GM10266 (cell line): Measurements from ENCODE around the gene MAP2K3.
"Not testable (repeated sequence)": the region's sequence is repeated elsewhere in the genome, so short reads cannot be mapped to it uniquely, and the experiment has no call there.

Experiments
- DNase-seq: peaks from one replicate; pipeline ENCODE4 v3.0.0; 2012; ENCODE audit errors: extremely low spot score
- TF ChIP-seq, protein P1 (sequence below): IDR thresholded peaks from 2 replicates; pipeline ENCODE4 v1.5.1; 2012; ENCODE audit warnings: mild to moderate bottlenecking, low read depth; ENCODE audit not compliant: control insufficient read depth, insufficient read depth; ENCODE audit errors: missing control alignments

Gene MAP2K3

GRCh38 chr17:21306611-21307272, 22.2 kb downstream of the MAP2K3 start:
- DNase-seq, result not testable (repeated sequence)

- DNase-seq, result not testable (repeated sequence)
Observed at GRCh38 chr17:21307273-21307625, 22.7 kb downstream of the MAP2K3 start.

GRCh38 chr17:21308931-21309381, 24.4 kb downstream of the MAP2K3 start:
- DNase-seq, result not testable (repeated sequence)

- DNase-seq, result not testable (repeated sequence)
Observed at GRCh38 chr17:21310061-21310765, 25.7 kb downstream of the MAP2K3 start.

DNA sequence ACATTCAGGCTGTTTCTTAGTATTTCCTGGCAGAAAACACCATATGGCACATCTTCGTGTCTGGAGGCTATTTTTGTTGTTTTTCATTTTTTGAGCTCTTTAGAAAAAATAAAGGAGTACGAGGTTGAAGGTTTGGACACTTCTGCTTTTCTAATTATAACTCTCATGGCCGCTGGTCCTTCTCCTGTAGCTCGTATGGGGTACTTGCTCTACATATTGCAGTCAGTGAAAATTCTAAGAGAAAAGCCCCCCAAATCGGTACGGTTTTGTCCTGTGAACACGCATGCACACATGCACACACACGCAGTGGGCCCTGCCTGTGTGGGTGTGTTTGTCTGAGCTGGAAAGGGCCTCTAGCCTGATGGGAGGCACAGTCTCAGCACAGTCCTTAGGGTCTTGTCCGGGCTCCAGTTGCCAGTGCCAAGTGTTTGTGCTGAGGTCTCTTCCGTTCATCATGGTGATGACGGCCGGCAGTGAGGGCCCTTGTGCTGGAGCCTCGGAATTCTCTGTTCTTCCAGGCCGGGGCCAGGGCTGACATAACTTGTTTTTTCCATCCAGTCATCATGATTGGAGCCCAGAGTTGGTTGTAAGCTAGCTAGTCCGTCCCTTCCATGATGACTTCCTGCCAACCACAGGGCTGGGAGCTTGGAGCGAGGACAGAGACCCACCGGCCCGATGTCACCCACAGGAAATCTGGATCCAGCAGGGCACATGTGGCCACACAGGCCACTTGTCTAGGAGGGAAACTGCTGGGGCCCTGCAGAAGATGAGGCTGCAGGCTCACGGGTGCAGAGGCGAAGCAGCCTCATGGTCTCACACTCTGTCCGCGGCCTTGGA, 26.5 kb downstream of the MAP2K3 start:
- DNase-seq, result not testable (repeated sequence)

DNA sequence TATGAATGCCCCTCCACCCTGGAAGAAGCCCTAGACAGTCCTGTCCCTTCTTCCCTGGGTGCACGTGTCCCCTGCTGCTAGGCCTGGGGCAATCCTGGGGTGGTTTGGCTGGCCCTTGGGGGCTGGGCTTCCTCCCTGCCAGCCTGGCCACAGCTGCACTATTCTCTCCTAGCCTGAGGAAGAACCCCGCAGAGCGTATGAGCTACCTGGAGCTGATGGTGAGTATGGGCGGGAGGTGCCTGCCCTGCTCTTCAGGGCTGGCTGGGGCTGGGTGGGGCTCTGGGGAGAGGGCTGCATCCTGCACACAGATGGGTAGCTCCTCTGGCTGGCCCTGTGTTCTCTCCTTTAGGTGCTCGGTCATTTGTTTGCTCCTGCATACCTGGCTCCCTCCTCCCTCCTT, 28.8 kb downstream of the MAP2K3 start:
- no peak for DNase-seq
- TF ChIP-seq, protein P1, sequence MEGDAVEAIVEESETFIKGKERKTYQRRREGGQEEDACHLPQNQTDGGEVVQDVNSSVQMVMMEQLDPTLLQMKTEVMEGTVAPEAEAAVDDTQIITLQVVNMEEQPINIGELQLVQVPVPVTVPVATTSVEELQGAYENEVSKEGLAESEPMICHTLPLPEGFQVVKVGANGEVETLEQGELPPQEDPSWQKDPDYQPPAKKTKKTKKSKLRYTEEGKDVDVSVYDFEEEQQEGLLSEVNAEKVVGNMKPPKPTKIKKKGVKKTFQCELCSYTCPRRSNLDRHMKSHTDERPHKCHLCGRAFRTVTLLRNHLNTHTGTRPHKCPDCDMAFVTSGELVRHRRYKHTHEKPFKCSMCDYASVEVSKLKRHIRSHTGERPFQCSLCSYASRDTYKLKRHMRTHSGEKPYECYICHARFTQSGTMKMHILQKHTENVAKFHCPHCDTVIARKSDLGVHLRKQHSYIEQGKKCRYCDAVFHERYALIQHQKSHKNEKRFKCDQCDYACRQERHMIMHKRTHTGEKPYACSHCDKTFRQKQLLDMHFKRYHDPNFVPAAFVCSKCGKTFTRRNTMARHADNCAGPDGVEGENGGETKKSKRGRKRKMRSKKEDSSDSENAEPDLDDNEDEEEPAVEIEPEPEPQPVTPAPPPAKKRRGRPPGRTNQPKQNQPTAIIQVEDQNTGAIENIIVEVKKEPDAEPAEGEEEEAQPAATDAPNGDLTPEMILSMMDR, result no peak

DNA sequence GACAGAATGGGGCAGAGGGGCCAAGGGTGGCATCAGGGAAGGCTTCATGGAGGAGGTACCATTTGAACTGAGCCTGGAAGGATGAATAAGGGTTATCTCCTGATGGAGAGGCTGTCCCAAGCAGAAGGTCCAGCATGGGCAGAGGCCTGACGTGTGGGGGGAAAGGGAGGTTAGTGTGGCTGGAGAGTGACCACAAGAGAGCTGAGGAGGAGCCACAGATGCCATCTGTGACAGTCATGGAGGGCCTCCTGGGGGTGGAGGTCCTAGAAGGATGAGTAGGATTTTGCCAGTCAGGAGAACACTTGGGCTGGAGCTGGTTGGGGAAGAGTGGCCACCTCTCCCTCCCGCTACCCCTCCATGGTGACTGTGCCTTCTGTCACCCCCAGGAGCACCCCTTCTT, 29.2 kb downstream of the MAP2K3 start:
- not testable (repeated sequence) for DNase-seq

DNA sequence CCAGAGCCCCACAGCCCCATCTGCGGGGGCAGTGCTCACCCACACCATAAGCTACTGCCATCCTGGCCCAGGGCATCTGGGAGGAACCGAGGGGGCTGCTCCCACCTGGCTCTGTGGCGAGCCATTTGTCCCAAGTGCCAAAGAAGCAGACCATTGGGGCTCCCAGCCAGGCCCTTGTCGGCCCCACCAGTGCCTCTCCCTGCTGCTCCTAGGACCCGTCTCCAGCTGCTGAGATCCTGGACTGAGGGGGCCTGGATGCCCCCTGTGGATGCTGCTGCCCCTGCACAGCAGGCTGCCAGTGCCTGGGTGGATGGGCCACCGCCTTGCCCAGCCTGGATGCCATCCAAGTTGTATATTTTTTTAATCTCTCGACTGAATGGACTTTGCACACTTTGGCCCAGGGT, 29.8 kb downstream of the MAP2K3 start:
- not testable (repeated sequence) for DNase-seq

DNA sequence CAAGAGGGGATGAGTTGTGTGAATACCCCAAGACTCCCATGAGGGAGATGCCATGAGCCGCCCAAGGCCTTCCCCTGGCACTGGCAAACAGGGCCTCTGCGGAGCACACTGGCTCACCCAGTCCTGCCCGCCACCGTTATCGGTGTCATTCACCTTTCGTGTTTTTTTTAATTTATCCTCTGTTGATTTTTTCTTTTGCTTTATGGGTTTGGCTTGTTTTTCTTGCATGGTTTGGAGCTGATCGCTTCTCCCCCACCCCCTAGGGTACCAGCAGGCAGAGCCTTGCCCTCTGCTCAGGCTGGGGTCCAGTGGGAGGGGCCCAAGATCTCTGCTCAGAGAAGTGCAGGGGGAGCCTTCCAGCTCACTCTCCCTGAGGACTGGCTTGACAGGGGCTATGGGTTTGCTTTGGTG, 30.2 kb downstream of the MAP2K3 start:
- not testable (repeated sequence) for DNase-seq

GRCh38 chr17:21315246-21316000, 30.9 kb downstream of the MAP2K3 start:
- not testable (repeated sequence) for DNase-seq

DNA sequence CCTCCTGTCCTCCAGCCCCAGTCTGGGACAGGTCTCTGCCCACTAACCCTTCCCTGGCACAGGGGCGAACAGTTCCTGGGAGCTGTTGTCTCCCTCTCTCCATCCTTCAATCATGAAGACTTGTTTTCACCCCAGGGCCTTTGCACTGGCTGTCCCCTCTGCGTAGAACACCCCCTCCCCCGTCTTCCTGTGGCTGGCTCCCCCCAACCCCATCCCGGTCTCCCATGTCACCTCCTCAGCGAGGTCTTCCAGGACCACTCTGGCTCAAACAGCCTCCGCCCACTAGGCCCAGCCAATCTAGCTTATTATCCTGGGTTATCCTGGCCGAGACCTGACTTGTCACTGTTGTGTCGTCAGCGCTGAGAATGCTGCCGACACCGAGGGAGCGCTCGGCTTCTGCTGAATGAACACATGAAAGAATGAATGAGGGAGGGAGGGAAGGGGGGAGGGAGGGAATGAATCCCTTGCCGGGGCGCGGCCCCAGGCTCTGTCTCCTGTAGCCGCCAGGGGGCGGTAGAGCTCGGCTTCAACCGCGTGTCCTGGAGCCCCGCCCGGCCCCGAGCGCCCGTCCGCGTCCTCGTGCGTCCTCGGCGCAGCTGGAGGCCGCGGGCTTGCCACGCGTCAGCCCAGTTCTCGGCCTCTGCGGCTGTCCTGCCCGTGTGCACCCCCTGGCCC, 31.8 kb downstream of the MAP2K3 start:
- DNase-seq, result not testable (repeated sequence)

DNA sequence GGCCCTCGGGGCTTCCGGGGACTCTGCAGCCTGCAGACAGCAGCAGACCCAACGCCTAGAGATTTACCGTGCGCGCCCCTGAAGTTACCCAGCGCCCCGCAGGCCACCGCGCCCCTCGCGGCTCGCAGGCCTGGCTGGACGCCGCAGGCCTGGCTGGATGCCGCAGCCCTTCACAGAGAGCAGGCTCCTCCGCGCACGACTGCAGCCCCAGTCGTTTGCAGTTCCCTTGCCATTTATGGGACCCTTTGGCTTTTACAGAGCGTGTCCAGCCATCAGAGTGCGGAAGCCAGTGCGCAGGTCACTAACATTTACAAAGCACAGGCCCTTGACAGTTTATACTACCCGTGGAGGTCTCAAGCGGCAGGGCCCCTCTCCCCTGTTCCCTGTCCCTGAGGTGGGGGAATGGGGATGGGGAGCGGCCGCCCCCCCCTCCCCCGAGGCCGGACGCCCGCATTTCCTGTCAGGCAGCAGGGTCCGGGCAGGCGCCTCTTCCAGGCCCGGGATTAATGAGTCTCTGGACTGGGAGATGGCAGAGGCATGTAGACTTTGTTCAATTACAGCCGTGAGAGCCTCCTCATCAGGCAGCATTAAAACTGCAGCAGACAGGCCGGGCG, 32.5 kb downstream of the MAP2K3 start:
- DNase-seq, result not testable (repeated sequence)

- not testable (repeated sequence) for DNase-seq
Observed at GRCh38 chr17:21317821-21318220, 33.3 kb downstream of the MAP2K3 start.
